ENCODE data around the gene CDC73. TPM values are rescaled to one million over a fixed set of nuclear protein-coding genes. Genes with fewer than 3 reads are reported as not detected.

CDC73 gene
- total RNA-seq, result 15.3 and 21.0 TPM in 2 replicates

DNA sequence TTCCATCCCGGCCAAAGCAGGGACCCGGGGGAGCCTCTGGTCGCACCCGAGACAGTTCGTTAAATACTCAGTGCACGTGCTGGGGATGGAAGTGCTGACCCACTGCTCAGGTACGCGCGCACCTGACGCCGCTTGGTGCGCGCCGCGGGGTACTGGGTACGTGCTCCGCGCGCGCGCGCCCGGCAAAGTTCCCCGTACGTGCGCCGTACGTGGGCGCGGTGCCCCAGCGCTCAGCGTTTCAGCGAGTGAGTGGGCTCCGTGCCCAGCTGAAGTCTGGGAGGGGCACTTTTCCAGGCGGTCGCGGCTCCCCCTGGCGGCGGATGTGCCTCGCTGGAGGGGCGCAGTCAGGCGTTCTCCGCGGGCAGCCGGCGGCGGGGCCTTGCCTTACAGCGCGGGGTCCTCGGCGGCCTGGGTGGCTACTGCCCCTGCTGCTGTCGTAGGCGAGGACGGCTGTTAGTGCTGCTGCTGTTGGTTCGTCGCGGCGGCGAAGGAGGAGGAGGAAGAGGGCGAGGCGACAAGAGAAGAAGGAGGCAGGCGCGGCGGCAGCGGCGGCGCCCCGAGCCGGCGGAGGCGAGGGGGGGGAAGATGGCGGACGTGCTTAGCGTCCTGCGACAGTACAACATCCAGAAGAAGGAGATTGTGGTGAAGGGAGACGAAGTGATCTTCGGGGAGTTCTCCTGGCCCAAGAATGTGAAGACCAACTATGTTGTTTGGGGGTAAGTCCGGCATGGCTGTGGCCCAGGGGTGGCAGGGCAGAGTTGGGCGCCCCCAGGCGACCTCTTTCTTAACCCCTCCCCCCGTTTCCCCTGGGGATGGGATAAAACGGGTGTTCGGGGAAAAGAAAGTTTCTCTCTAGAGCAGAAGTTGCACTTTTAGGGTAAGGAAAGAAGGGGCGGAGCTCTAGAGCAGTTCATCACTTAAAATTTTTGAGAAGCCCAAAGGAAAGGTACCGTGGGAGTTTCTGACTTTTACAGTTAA, at the start of gene CDC73:
CDC73 (plus strand) TSS at position 416 of the 978 bp plus-strand sequence; CDS start at position 586, 170 bp downstream.
- TF ChIP-seq, protein P1, sequence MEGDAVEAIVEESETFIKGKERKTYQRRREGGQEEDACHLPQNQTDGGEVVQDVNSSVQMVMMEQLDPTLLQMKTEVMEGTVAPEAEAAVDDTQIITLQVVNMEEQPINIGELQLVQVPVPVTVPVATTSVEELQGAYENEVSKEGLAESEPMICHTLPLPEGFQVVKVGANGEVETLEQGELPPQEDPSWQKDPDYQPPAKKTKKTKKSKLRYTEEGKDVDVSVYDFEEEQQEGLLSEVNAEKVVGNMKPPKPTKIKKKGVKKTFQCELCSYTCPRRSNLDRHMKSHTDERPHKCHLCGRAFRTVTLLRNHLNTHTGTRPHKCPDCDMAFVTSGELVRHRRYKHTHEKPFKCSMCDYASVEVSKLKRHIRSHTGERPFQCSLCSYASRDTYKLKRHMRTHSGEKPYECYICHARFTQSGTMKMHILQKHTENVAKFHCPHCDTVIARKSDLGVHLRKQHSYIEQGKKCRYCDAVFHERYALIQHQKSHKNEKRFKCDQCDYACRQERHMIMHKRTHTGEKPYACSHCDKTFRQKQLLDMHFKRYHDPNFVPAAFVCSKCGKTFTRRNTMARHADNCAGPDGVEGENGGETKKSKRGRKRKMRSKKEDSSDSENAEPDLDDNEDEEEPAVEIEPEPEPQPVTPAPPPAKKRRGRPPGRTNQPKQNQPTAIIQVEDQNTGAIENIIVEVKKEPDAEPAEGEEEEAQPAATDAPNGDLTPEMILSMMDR (IDR thresholded peaks at IDR 0.05; ENCODE audit: insufficient read depth, low read length, severe bottlenecking), result peak; percentile 96
- Histone ChIP-seq H3K4me3 (ENCODE audit: low read depth, low read length) (peak within 1 kb of the TSS; percentile 97), H3K36me3 (ENCODE audit: control insufficient read depth, insufficient read depth, low read length) (peaks cover 2% of the 10 kb centered on the region), H3K27me3 (ENCODE audit: control insufficient read depth, insufficient read depth, low read length) (no peaks in the 10 kb centered on the region)
- DNase-seq (ENCODE audit: low read depth), result peak; percentile 88
- FAIRE-seq, result no peak

DNA sequence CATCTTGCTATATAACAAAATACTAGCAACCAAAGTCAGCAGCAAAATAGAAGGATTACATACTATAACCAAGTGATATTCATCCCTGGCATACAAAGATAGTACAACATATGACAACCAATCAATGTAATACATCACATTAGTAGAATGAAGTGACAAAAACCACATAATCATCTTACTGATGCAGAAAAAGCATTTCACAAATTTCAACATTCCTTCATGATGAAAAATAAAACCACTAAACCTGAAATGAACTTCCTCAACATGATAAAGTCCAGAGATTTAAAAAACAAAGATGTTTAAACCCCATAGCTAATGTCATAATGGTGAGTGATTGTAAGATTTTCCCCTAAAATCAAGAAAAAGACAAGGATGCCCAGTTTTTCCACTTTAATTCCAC, 43.8 kb upstream of the CDC73 start:
- no peaks in the 10 kb centered on the region for H3K27me3 ChIP-seq (ENCODE audit: control insufficient read depth, insufficient read depth, low read length)
- FAIRE-seq (no peak), DNase-seq (ENCODE audit: low read depth) (no peak)
- TF ChIP-seq, protein P1 (IDR thresholded peaks at IDR 0.05; ENCODE audit: insufficient read depth, low read length, severe bottlenecking), result no peak
- H3K36me3 ChIP-seq (ENCODE audit: control insufficient read depth, insufficient read depth, low read length), result no peaks in the 10 kb centered on the region
- no peak overlapping the region for H3K4me3 ChIP-seq (ENCODE audit: low read depth, low read length)

DNA sequence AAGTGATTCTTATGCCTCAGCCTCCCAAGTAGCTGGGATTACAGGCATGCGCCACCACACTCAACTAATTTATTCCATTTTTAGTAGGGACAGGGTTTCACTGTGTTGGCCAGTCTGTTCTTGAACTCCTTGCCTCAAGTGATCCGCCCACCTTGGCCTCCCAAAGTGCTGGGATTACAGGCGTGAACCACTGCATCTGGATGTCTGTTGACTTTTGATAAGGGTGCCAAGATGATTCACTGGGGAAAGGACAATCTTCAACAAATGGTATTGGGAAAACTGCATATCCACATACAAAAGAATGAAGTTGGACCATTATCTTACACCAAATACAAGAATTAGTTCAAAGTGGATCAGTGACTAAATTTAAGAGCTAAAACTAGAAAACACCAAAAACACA, 42.6 kb upstream of the CDC73 start:
- TF ChIP-seq, protein P1 (IDR thresholded peaks at IDR 0.05; ENCODE audit: insufficient read depth, low read length, severe bottlenecking), result no peak
- Histone ChIP-seq H3K27me3 (ENCODE audit: control insufficient read depth, insufficient read depth, low read length) (no peaks in the 10 kb centered on the region), H3K36me3 (ENCODE audit: control insufficient read depth, insufficient read depth, low read length) (no peaks in the 10 kb centered on the region), H3K4me3 (ENCODE audit: low read depth, low read length) (no peak overlapping the region)
- no peak for FAIRE-seq
- DNase-seq (ENCODE audit: low read depth), result no peak

DNA sequence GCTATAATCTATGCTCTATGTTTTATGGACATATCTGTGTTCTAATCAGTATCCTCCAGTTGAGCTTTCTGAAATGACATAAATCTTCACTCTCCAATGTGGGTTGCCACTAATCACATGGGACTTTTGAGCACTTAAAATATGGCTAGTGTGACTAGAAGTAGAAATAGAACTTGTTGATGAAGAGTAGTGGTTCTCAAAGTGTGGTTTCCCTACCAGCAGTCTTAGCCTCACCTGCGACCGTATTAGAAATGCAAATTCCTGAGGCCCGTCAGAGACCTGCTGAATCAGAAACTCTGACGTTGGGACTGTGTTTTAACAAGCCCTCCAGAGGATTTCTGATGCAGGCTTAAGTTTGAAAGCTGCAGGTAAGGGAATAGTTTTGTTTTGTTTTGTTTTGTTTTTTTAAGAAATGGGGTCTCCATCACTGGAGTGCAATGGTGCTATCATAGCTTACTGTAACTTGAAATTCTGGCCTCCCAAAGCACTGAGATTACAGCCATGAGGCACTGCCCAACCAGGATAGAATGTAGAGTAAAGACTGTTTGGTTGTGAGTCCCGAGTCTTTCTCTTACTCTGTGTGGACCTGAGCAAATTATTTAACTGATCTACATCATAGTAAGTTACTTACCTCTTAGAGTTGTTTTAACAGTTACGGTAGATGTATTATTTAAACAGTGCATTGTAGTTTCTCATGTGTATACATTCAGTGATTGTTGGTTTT, 38.3 kb upstream of the CDC73 start:
- peaks cover 2% of the 10 kb centered on the region for H3K36me3 ChIP-seq (ENCODE audit: control insufficient read depth, insufficient read depth, low read length)
- H3K4me3 ChIP-seq (ENCODE audit: low read depth, low read length), result no peak overlapping the region
- H3K27me3 ChIP-seq (ENCODE audit: control insufficient read depth, insufficient read depth, low read length), result no peaks in the 10 kb centered on the region
- FAIRE-seq, result no peak
- TF ChIP-seq, protein P1 (IDR thresholded peaks at IDR 0.05; ENCODE audit: insufficient read depth, low read length, severe bottlenecking), result no peak
- DNase-seq (ENCODE audit: low read depth), result peak; percentile 26

DNA sequence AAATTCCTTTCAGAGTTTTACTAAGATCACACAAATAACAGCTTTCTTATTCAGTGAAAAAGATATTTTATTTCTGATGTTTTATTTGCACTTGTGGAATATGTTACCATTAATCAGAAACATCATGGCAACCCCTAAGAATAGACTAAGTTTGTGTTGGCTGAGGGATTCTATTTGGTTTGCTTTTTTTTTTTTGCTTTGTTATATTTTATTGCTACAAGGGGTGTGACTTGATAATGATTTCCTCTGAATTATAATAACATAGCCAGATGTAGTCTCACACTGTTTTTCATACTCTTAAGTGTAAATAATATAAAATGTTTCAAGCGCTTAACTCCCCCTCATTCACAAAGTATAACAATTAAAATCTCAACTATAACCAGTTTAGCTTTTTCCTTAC, 36.6 kb upstream of the CDC73 start:
- Histone ChIP-seq H3K4me3 (ENCODE audit: low read depth, low read length) (no peak overlapping the region), H3K27me3 (ENCODE audit: control insufficient read depth, insufficient read depth, low read length) (no peaks in the 10 kb centered on the region), H3K36me3 (ENCODE audit: control insufficient read depth, insufficient read depth, low read length) (peaks cover 2% of the 10 kb centered on the region)
- DNase-seq (ENCODE audit: low read depth), result no peak
- TF ChIP-seq, protein P1 (IDR thresholded peaks at IDR 0.05; ENCODE audit: insufficient read depth, low read length, severe bottlenecking), result no peak
- no peak for FAIRE-seq
